ENCODE data around the gene VMAC.

The VMAC gene

GRCh38 chr19:5948752-5949564 is 44.3 kb downstream of the VMAC start:
- TF ChIP-seq CTCF (IDR thresholded peaks at IDR 0.05; ENCODE audit: low read depth, low read length, missing control alignments) = no peak
- no peak for DNase-seq (ENCODE audit: low read depth)
- no peak overlapping the region for H3K4me3 ChIP-seq (ENCODE audit: low read depth, low read length)

GRCh38 chr19:5949792-5950305 is 45.2 kb downstream of the VMAC start:
- no peak overlapping the region for H3K4me3 ChIP-seq (ENCODE audit: low read depth, low read length)
- TF ChIP-seq CTCF (IDR thresholded peaks at IDR 0.05; ENCODE audit: low read depth, low read length, missing control alignments) = no peak
- no peak for DNase-seq (ENCODE audit: low read depth)

- H3K4me3 ChIP-seq (ENCODE audit: low read depth, low read length) = no peak overlapping the region
- DNase-seq (ENCODE audit: low read depth) = no peak
- TF ChIP-seq CTCF (IDR thresholded peaks at IDR 0.05; ENCODE audit: low read depth, low read length, missing control alignments) = no peak
These were observed 46.1 kb downstream of the VMAC start for GRCh38 chr19:5950741-5951140.

- no peak overlapping the region for H3K4me3 ChIP-seq (ENCODE audit: low read depth, low read length)
These were observed 46.7 kb downstream of the VMAC start for GRCh38 chr19:5951338-5951861.

GRCh38 chr19:5952193-5953029 is 47.7 kb downstream of the VMAC start:
- H3K4me3 ChIP-seq (ENCODE audit: low read depth, low read length) = no peak overlapping the region
- no peak for TF ChIP-seq CTCF (IDR thresholded peaks at IDR 0.05; ENCODE audit: low read depth, low read length, missing control alignments)
- no peak for DNase-seq (ENCODE audit: low read depth)

More at GRCh38 chr19:5951338-5951861, 46.7 kb downstream of the VMAC start:
- DNase-seq (ENCODE audit: low read depth) = no peak
- TF ChIP-seq CTCF (IDR thresholded peaks at IDR 0.05; ENCODE audit: low read depth, low read length, missing control alignments) = no peak

GRCh38 chr19:5953030-5953589 is 48.4 kb downstream of the VMAC start:
- H3K4me3 ChIP-seq (ENCODE audit: low read depth, low read length) = no peak overlapping the region
- no peak for DNase-seq (ENCODE audit: low read depth)
- TF ChIP-seq CTCF (IDR thresholded peaks at IDR 0.05; ENCODE audit: low read depth, low read length, missing control alignments) = no peak

Measured in GM12864 (cell line).